NT2/D1 (cell line): Measurements from ENCODE around the gene FAM13A.

Experiments
- SUZ12 ChIP-seq: IDR thresholded peaks from 2 replicates; pipeline ENCODE4 v1.6.1; 2011; ENCODE audit not compliant: insufficient read length, insufficient read depth; ENCODE audit errors: extremely low read depth
- YY1 ChIP-seq: IDR thresholded peaks from 2 replicates; pipeline ENCODE4 v1.6.1; 2011; ENCODE audit not compliant: insufficient read length, insufficient read depth
- ZNF274 ChIP-seq: IDR thresholded peaks from 2 replicates; pipeline ENCODE4 v1.6.1; 2011; ENCODE audit warnings: mild to moderate bottlenecking, low read depth, low read length

GRCh38 chr4:88831031-88831430, 226.0 kb downstream of the FAM13A start:
- TF ChIP-seq ZNF274 (no peak), YY1 (no peak), SUZ12 (no peak)
